Measurements from ENCODE around the gene IL1RL1. TPM values are rescaled to one million over a fixed set of nuclear protein-coding genes. Genes with fewer than 3 reads are reported as not detected.

The IL1RL1 gene
- total and polyA plus RNA-seq, 2 donors from 2014 or later: 32.3 to 102 TPM

DNA sequence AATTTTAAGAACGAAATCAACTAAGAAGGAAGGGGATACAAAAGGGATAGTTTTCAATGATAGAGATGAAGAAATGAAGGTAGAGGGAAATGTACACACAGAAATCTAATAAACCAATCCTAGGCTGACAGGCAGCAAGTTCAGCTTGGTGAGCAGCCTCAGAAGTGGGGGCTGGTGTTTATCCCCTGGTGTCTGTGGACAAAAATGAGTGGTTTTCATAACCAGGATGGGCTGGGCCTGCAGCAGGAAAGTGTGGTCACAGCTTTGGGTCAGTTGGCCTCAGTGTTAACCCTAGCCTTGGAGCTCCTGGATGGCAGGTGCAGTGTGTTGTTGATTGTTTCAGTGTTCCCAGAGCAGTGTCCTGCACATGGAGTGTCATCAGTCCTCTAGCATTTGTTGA is 58.5 kb downstream of the IL1RL1 start:
- no peak overlapping the region for H3K4me3 ChIP-seq (ENCODE audit: low read length in 3 of 3)
- FAIRE-seq: no peak

DNA sequence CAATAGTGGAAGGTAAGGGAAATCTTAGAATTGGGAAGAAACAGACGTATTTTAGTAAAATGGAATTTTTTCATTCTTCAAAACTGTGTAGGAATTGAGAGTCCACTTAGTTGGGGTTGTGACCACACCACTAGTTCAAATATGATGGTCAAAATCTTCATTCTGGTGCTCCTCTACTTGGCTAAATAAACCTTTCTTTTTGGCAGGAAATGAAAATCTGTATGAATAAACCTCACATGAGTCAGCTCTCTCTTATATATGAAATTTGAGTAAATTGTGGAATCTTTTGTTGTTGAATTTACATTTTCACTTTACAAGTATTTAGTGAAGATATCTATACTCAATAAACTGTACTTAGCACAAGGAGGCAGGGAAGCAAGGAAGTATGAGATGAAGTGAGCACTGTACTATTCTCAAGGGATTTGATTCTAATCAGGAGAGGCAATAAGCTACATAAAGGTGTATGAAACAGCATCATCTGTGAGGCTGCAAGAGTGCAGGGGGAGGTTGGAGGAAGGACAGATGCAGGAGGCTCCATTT is 64.8 kb downstream of the IL1RL1 start:
- FAIRE-seq (no peak), DNase-seq (no peak)
- intact Hi-C loops (cut with DNase I): no loop called here
- H3K4me3 ChIP-seq (ENCODE audit: low read length in 3 of 3): no peak overlapping the region
- TF ChIP-seq, protein P1, sequence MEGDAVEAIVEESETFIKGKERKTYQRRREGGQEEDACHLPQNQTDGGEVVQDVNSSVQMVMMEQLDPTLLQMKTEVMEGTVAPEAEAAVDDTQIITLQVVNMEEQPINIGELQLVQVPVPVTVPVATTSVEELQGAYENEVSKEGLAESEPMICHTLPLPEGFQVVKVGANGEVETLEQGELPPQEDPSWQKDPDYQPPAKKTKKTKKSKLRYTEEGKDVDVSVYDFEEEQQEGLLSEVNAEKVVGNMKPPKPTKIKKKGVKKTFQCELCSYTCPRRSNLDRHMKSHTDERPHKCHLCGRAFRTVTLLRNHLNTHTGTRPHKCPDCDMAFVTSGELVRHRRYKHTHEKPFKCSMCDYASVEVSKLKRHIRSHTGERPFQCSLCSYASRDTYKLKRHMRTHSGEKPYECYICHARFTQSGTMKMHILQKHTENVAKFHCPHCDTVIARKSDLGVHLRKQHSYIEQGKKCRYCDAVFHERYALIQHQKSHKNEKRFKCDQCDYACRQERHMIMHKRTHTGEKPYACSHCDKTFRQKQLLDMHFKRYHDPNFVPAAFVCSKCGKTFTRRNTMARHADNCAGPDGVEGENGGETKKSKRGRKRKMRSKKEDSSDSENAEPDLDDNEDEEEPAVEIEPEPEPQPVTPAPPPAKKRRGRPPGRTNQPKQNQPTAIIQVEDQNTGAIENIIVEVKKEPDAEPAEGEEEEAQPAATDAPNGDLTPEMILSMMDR (IDR thresholded peaks at IDR 0.05; ENCODE audit: borderline replicate concordance, extremely low read depth, insufficient read depth): no peak
- H3K27me3 ChIP-seq (ENCODE audit: control insufficient read depth, insufficient read depth, low read length): no peaks in the 10 kb centered on the region
- no peaks in the 10 kb centered on the region for H3K36me3 ChIP-seq (ENCODE audit: control insufficient read depth in 2 of 3, insufficient read depth in 3 of 3, low read length in 3 of 3)
- no peaks in the 10 kb centered on the region for H3K4me1 ChIP-seq (ENCODE audit: control insufficient read depth in 2 of 3, insufficient read depth in 2 of 3, low read depth in 1 of 3, low read length in 3 of 3)
- no peak overlapping the region for H3K27ac ChIP-seq (ENCODE audit: low read depth in 2 of 2, low read length in 2 of 2)
- H3K9ac ChIP-seq (ENCODE audit: low read length in 3 of 3): no peak overlapping the region
- H3K9me3 ChIP-seq (ENCODE audit: control insufficient read depth in 2 of 3, insufficient read depth in 1 of 3, low read length in 3 of 3): no peaks in the 10 kb centered on the region

More for the DNA sequence above, 58.5 kb downstream of the IL1RL1 start:
- Histone ChIP-seq H3K36me3 (ENCODE audit: control insufficient read depth in 2 of 3, insufficient read depth in 3 of 3, low read length in 3 of 3) (no peaks in the 10 kb centered on the region), H3K27ac (ENCODE audit: low read depth in 2 of 2, low read length in 2 of 2) (no peak overlapping the region), H3K9me3 (ENCODE audit: control insufficient read depth in 2 of 3, insufficient read depth in 1 of 3, low read length in 3 of 3) (no peaks in the 10 kb centered on the region), H3K4me1 (ENCODE audit: control insufficient read depth in 2 of 3, insufficient read depth in 2 of 3, low read depth in 1 of 3, low read length in 3 of 3) (no peaks in the 10 kb centered on the region), H3K27me3 (ENCODE audit: control insufficient read depth, insufficient read depth, low read length) (no peaks in the 10 kb centered on the region), H3K9ac (ENCODE audit: low read length in 3 of 3) (no peak overlapping the region)
- intact Hi-C loops (cut with DNase I): no loop called here
- TF ChIP-seq, protein P1 (IDR thresholded peaks at IDR 0.05; ENCODE audit: borderline replicate concordance, extremely low read depth, insufficient read depth): no peak
- DNase-seq: no peak

DNA sequence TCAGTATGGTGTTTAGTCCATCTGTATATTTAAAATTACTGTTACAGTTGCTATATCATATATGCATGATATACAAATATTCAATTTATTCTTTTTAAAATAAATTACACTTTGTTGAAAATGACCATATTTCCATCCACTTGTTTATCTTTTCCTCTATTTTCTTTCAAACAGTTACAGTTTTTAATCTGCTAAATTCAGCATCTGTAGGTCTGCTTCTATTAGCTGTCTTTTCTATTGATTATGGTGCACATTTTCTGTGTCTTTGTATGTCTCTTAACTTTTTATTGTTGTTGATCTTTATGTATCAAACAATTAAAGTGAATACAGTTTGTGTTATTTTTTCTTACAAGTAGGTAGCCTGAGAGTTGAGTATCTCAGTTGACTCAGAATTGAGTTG is 72.4 kb downstream of the IL1RL1 start:
- FAIRE-seq (no peak), DNase-seq (no peak)
- intact Hi-C loops (cut with DNase I): no loop called here
- TF ChIP-seq, protein P1 (IDR thresholded peaks at IDR 0.05; ENCODE audit: borderline replicate concordance, extremely low read depth, insufficient read depth): no peak
- H3K9ac ChIP-seq (ENCODE audit: low read length in 3 of 3): no peak overlapping the region
- no peaks in the 10 kb centered on the region for H3K36me3 ChIP-seq (ENCODE audit: control insufficient read depth in 2 of 3, insufficient read depth in 3 of 3, low read length in 3 of 3)
- H3K4me3 ChIP-seq (ENCODE audit: low read length in 3 of 3): no peak overlapping the region
- H3K4me1 ChIP-seq (ENCODE audit: control insufficient read depth in 2 of 3, insufficient read depth in 2 of 3, low read depth in 1 of 3, low read length in 3 of 3): no peaks in the 10 kb centered on the region
- H3K9me3 ChIP-seq (ENCODE audit: control insufficient read depth in 2 of 3, insufficient read depth in 1 of 3, low read length in 3 of 3): peaks cover 0 to 6% (median 0%) of the 10 kb centered on the region in 3 donors
- no peak overlapping the region for H3K27ac ChIP-seq (ENCODE audit: low read depth in 2 of 2, low read length in 2 of 2)
- H3K27me3 ChIP-seq (ENCODE audit: control insufficient read depth, insufficient read depth, low read length): no peaks in the 10 kb centered on the region

DNA sequence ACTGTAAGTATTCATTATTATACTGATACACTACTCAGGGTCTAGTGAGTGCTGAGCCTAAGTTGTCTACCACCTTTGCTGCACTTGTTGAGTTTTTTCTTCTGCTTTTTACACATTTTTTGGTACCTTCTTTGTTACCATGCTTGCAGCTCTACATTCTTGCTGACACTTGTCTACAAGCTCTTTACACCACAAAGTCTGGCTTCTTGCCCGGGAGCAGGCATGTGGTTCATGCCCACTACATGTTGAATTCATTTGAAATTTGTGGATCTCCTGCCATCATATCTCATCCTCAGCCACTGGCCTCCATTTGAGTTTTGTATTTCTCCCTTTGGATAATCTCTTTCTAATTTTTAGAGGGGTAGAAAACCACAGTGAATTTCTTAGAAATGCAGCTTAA is 74.2 kb downstream of the IL1RL1 start:
- DNase-seq (no peak), FAIRE-seq (no peak)
- H3K27ac ChIP-seq (ENCODE audit: low read depth in 2 of 2, low read length in 2 of 2): no peak overlapping the region
- no peaks in the 10 kb centered on the region for H3K4me1 ChIP-seq (ENCODE audit: control insufficient read depth in 2 of 3, insufficient read depth in 2 of 3, low read depth in 1 of 3, low read length in 3 of 3)
- no peak overlapping the region for H3K9ac ChIP-seq (ENCODE audit: low read length in 3 of 3)
- H3K27me3 ChIP-seq (ENCODE audit: control insufficient read depth, insufficient read depth, low read length): no peaks in the 10 kb centered on the region
- TF ChIP-seq, protein P1 (IDR thresholded peaks at IDR 0.05; ENCODE audit: borderline replicate concordance, extremely low read depth, insufficient read depth): no peak
- intact Hi-C loops (cut with DNase I): no loop called here
- no peaks in the 10 kb centered on the region for H3K36me3 ChIP-seq (ENCODE audit: control insufficient read depth in 2 of 3, insufficient read depth in 3 of 3, low read length in 3 of 3)
- no peak overlapping the region for H3K4me3 ChIP-seq (ENCODE audit: low read length in 3 of 3)
- H3K9me3 ChIP-seq (ENCODE audit: control insufficient read depth in 2 of 3, insufficient read depth in 1 of 3, low read length in 3 of 3): peaks cover 0 to 6% (median 0%) of the 10 kb centered on the region in 3 donors

Measured in kidney (tissue), 14 donors.